NCI-H774 (cell line): ENCODE data around the gene ABHD6.
"Not testable (repeated sequence)": the region's sequence is repeated elsewhere in the genome, so short reads cannot be mapped to it uniquely, and the experiment has no call there.

Source experiments
- DNase-seq: peaks from one replicate; lab custom pipeline; 2025; lab: John Stamatoyannopoulos, UW

The ABHD6 gene

GRCh38 chr3:58242860-58243259 lies 5.3 kb downstream of the ABHD6 start:
- DNase-seq = not testable (repeated sequence)

GRCh38 chr3:58243976-58244585 lies 6.5 kb downstream of the ABHD6 start:
- DNase-seq = no peak

GRCh38 chr3:58246148-58247047 lies 8.8 kb downstream of the ABHD6 start:
- DNase-seq = no peak

- DNase-seq = no peak
These were observed 11.9 kb downstream of the ABHD6 start for GRCh38 chr3:58249358-58250092.

- no peak for DNase-seq
These were observed 12.6 kb downstream of the ABHD6 start for GRCh38 chr3:58250093-58250707.

- DNase-seq = no peak
These were observed 14.0 kb downstream of the ABHD6 start for GRCh38 chr3:58251631-58252035.

- no peak for DNase-seq
These were observed 16.6 kb downstream of the ABHD6 start for GRCh38 chr3:58254144-58254543.

- DNase-seq = no peak
These were observed 18.5 kb downstream of the ABHD6 start for GRCh38 chr3:58256061-58256460.

- no peak for DNase-seq
These were observed 18.9 kb downstream of the ABHD6 start for GRCh38 chr3:58256511-58256910.

GRCh38 chr3:58258392-58259055 lies 20.9 kb downstream of the ABHD6 start:
- DNase-seq = no peak

- no peak for DNase-seq
These were observed 22.7 kb downstream of the ABHD6 start for GRCh38 chr3:58260261-58260731.

- DNase-seq = no peak
These were observed 23.1 kb downstream of the ABHD6 start for GRCh38 chr3:58260733-58261132.

GRCh38 chr3:58261954-58262666 lies 24.5 kb downstream of the ABHD6 start:
- no peak for DNase-seq

- no peak for DNase-seq
These were observed 29.0 kb downstream of the ABHD6 start for GRCh38 chr3:58266577-58266976.

GRCh38 chr3:58267543-58267942 lies 30.0 kb downstream of the ABHD6 start:
- not testable (repeated sequence) for DNase-seq

- no peak for DNase-seq
These were observed 31.8 kb downstream of the ABHD6 start for GRCh38 chr3:58269356-58269755.

GRCh38 chr3:58270485-58270884 lies 32.9 kb downstream of the ABHD6 start:
- DNase-seq = no peak

- no peak for DNase-seq
These were observed 34.4 kb downstream of the ABHD6 start for GRCh38 chr3:58271901-58272501.

GRCh38 chr3:58272891-58273290 lies 35.3 kb downstream of the ABHD6 start:
- no peak for DNase-seq

- not testable (repeated sequence) for DNase-seq
These were observed 35.8 kb downstream of the ABHD6 start for GRCh38 chr3:58273362-58273761.
